Kidney epithelial cell (primary cell): ENCODE data around the gene SC5D. TPM values are rescaled to one million over a fixed set of nuclear protein-coding genes. Genes with fewer than 3 reads are reported as not detected.

Source experiments
- DNase-seq: peaks from one replicate; pipeline ENCODE4 v3.0.0-alpha.2; 2010; ENCODE audit warnings: low read depth
- H3K27me3 ChIP-seq: 2 replicates; pipeline ENCODE4 v1.6.0; 2011; ENCODE audit warnings: low read length; ENCODE audit not compliant: control insufficient read depth, insufficient read depth
- H3K36me3 ChIP-seq: 2 replicates; pipeline ENCODE4 v1.5.1; 2011; ENCODE audit warnings: low read length; ENCODE audit not compliant: control insufficient read depth, insufficient read depth
- H3K4me3 ChIP-seq: 2 replicates; pipeline ENCODE4 v1.5.1; 2011; ENCODE audit warnings: low read depth, mild to moderate bottlenecking, control low read depth, low read length
- CTCF ChIP-seq: IDR thresholded peaks from 2 replicates; pipeline ENCODE4 v1.5.1; 2011; ENCODE audit warnings: mild to moderate bottlenecking, moderate library complexity, low read length, control low read depth, inconsistent platforms; ENCODE audit not compliant: insufficient read depth, poor library complexity, severe bottlenecking
- total RNA-seq: library from RNA; depleted of rRNA; stranded (reverse); fragments of >200 nt; gene quantifications from 2 replicates; pipeline ENCODE4 v1.2.3, GENCODE V29; 2015

Gene SC5D
- total RNA-seq, 1 donor from 2014 or later = 34.5 TPM

GRCh38 chr11:121300972-121301699 is 8.6 kb downstream of the SC5D start:
- Histone ChIP-seq H3K36me3 (no peaks in the 10 kb centered on the region), H3K27me3 (no peaks in the 10 kb centered on the region), H3K4me3 (no peak overlapping the region)
- DNase-seq = no peak
- no peak for TF ChIP-seq CTCF

GRCh38 chr11:121304759-121305158 is 12.2 kb downstream of the SC5D start:
- no peak for TF ChIP-seq CTCF
- no peak for DNase-seq
- no peak overlapping the region for H3K4me3 ChIP-seq
- no peaks in the 10 kb centered on the region for H3K36me3 ChIP-seq
- no peaks in the 10 kb centered on the region for H3K27me3 ChIP-seq

GRCh38 chr11:121308816-121309215 is 16.2 kb downstream of the SC5D start:
- Histone ChIP-seq H3K27me3 (no peaks in the 10 kb centered on the region), H3K36me3 (no peaks in the 10 kb centered on the region), H3K4me3 (no peak overlapping the region)
- no peak for DNase-seq
- no peak for TF ChIP-seq CTCF

GRCh38 chr11:121309688-121310087 is 17.1 kb downstream of the SC5D start:
- no peak for TF ChIP-seq CTCF
- no peak overlapping the region for H3K4me3 ChIP-seq
- no peaks in the 10 kb centered on the region for H3K36me3 ChIP-seq
- H3K27me3 ChIP-seq = no peaks in the 10 kb centered on the region
- DNase-seq = no peak

- H3K27me3 ChIP-seq = no peaks in the 10 kb centered on the region
- H3K4me3 ChIP-seq = no peak overlapping the region
- DNase-seq = no peak
- TF ChIP-seq CTCF = no peak
- no peaks in the 10 kb centered on the region for H3K36me3 ChIP-seq
Observed at GRCh38 chr11:121310908-121311307, 18.3 kb downstream of the SC5D start.

- TF ChIP-seq CTCF = no peak
- Histone ChIP-seq H3K36me3 (no peaks in the 10 kb centered on the region), H3K27me3 (no peaks in the 10 kb centered on the region), H3K4me3 (no peak overlapping the region)
- no peak for DNase-seq
Observed at GRCh38 chr11:121311373-121311772, 18.8 kb downstream of the SC5D start.
